HG03565 (cell line): ENCODE data around the gene PXDC1.
"Not testable (repeated sequence)": the region's sequence is repeated elsewhere in the genome, so short reads cannot be mapped to it uniquely, and the experiment has no call there.

Experiments used
- ATAC-seq: cut with Tn5 transposase; IDR thresholded peaks from one replicate; pipeline ENCODE4 v1.9.1; 2021; ENCODE audit warnings: mild to moderate bottlenecking, moderate library complexity; ENCODE audit not compliant: unreplicated experiment

The PXDC1 gene

GRCh38 chr6:3764516-3765335, 13.2 kb upstream of the PXDC1 start:
- ATAC-seq, result no peak

GRCh38 chr6:3762852-3763251, 11.3 kb upstream of the PXDC1 start:
- ATAC-seq, result no peak

- no peak for ATAC-seq
Observed at GRCh38 chr6:3762359-3762758, 10.8 kb upstream of the PXDC1 start.

- ATAC-seq, result no peak
Observed at GRCh38 chr6:3761989-3762270, 10.4 kb upstream of the PXDC1 start.

- no peak for ATAC-seq
Observed at GRCh38 chr6:3759646-3760232, 8.2 kb upstream of the PXDC1 start.

GRCh38 chr6:3758842-3759144, 7.3 kb upstream of the PXDC1 start:
- no peak for ATAC-seq

GRCh38 chr6:3757998-3758841, 6.7 kb upstream of the PXDC1 start:
- not testable (repeated sequence) for ATAC-seq

GRCh38 chr6:3757241-3757641, 5.7 kb upstream of the PXDC1 start:
- no peak for ATAC-seq

GRCh38 chr6:3756546-3756945, 5.0 kb upstream of the PXDC1 start:
- no peak for ATAC-seq

GRCh38 chr6:3755637-3756545, 4.4 kb upstream of the PXDC1 start:
- no peak for ATAC-seq

GRCh38 chr6:3754776-3755175, 3.3 kb upstream of the PXDC1 start:
- no peak for ATAC-seq

GRCh38 chr6:3754032-3754725, 2.7 kb upstream of the PXDC1 start:
- ATAC-seq, result not testable (repeated sequence)

GRCh38 chr6:3753228-3753835, 1.8 kb upstream of the PXDC1 start:
- no peak for ATAC-seq

- ATAC-seq, result no peak
Observed at GRCh38 chr6:3752531-3753227, 1.2 kb upstream of the PXDC1 start.

GRCh38 chr6:3751730-3752530, 417 bp upstream of the PXDC1 start:
- ATAC-seq, result peak; percentile 52

- no peak for ATAC-seq
Observed at GRCh38 chr6:3750317-3751076, 1.0 kb downstream of the PXDC1 start.

- ATAC-seq, result no peak
Observed at GRCh38 chr6:3749977-3750316, 1.6 kb downstream of the PXDC1 start.
